Measurements from ENCODE around the gene POLR1A. TPM values are rescaled to one million over a fixed set of nuclear protein-coding genes. Genes with fewer than 3 reads are reported as not detected.

The POLR1A gene
- total and polyA plus RNA-seq, 2 donors (not counting 1 experiment from before 2014, with no cell fraction given), result 3.4 to 36.8 TPM

DNA sequence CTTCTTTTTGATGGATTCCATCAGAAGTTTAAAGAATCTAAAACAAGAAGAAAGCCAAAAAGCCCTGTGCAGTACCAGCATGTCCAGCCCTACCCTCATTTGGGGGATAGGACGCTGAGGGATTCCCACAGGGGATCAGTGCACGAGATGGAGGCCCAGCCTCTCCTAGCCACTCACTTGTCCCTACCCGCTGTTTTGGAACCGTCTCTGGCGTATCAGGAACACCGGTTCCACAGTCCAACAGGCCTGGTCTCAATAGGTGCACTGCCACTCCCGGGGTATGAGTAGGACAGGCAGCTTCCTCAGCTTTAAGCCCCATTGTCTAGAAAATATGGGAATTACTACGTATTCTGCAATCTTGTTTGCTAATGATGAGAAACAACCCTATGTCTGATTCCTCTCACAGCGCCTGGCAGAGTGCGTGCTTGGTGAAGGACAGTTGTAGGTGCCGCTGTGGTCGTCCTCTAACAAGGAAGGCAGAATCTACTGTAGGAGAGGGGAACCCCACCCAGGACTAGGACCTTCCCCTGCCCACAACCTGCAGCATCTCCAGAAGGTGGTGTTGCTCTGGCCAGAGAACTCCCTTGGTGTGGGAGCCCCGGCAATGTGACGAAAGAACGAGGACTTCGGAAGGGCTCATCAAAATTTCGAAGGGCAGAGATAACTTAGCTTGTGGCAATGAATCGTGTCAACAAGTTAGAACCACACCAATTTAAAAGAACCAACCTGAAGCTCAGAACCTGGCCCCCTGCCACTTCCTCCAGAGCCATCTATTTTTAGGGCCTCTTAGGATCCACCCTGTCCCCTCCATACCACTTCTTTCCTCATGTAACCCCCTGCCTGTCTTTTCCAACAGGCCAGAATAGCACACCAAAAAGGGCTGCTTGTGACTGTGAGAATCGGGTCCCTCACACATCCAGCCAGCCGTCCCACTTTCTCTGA, 71.7 kb downstream of the POLR1A start:
- no peaks in the 10 kb centered on the region for H3K9me3 ChIP-seq (ENCODE audit: control extremely low read depth in 1 of 3, control insufficient read depth in 2 of 3, insufficient read depth in 1 of 3, low read length in 2 of 3)
- H2AFZ ChIP-seq (ENCODE audit: insufficient read depth, low read depth, low read length, poor library complexity, severe bottlenecking), result no peak overlapping the region
- Mint-ChIP-seq H3K27ac (peak overlapping the region; percentile 100), H3K9me3 (ENCODE audit: insufficient read depth) (no peaks in the 10 kb centered on the region), H3K4me3 (no peak overlapping the region), H3K4me1 (peaks cover 48% of the 10 kb centered on the region), H3K27me3 (no peaks in the 10 kb centered on the region)
- no peak overlapping the region for H3K9ac ChIP-seq (ENCODE audit: low read length)
- no peaks in the 10 kb centered on the region for H4K20me1 ChIP-seq (ENCODE audit: control insufficient read depth, insufficient read depth, low read length, poor library complexity, severe bottlenecking)
- H3K4me2 ChIP-seq (replicated peaks; ENCODE audit: low read depth, low read length, poor library complexity, severe bottlenecking), result no peak overlapping the region
- peaks cover 17% of the 10 kb centered on the region for H3K79me2 ChIP-seq (ENCODE audit: control insufficient read depth, insufficient read depth, low read length)
- H3K27me3 ChIP-seq (replicated peaks in 1 of 4; ENCODE audit: control extremely low read depth in 1 of 4, control insufficient read depth in 3 of 4, insufficient read depth in 4 of 4, low read length in 3 of 4), result no peaks in the 10 kb centered on the region
- intact Hi-C loops (cut with micrococcal nuclease), result loop anchor here (10.0 kb wide), 1 partner anchor 59 kb away; no protein-coding TSS in a partner anchor
- peaks cover 0 to 48% of the 10 kb centered on the region in 2 experiments for H3K36me3 ChIP-seq (replicated peaks in 1 of 2; ENCODE audit: control extremely low read depth in 1 of 2, control insufficient read depth in 1 of 2, extremely low read depth in 1 of 2, insufficient read depth in 2 of 2, low read length in 1 of 2)
- peaks cover 51 to 54% of the 10 kb centered on the region in 2 donors for H3K4me1 ChIP-seq (ENCODE audit: control insufficient read depth in 2 of 2, insufficient read depth in 2 of 2, low read length in 2 of 2)
- TF ChIP-seq, protein P1, sequence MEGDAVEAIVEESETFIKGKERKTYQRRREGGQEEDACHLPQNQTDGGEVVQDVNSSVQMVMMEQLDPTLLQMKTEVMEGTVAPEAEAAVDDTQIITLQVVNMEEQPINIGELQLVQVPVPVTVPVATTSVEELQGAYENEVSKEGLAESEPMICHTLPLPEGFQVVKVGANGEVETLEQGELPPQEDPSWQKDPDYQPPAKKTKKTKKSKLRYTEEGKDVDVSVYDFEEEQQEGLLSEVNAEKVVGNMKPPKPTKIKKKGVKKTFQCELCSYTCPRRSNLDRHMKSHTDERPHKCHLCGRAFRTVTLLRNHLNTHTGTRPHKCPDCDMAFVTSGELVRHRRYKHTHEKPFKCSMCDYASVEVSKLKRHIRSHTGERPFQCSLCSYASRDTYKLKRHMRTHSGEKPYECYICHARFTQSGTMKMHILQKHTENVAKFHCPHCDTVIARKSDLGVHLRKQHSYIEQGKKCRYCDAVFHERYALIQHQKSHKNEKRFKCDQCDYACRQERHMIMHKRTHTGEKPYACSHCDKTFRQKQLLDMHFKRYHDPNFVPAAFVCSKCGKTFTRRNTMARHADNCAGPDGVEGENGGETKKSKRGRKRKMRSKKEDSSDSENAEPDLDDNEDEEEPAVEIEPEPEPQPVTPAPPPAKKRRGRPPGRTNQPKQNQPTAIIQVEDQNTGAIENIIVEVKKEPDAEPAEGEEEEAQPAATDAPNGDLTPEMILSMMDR (IDR thresholded peaks at IDR 0.05), result no peak
- TF ChIP-seq EZH2 (IDR thresholded peaks at IDR 0.05; ENCODE audit: borderline replicate concordance, insufficient read depth, low read depth, low read length, poor library complexity, severe bottlenecking), result no peak
- ATAC-seq (ENCODE audit: low read depth), result no peak
- CTCF ChIA-PET, result interaction anchor here (2.5 to 9.6 kb wide), 5 partner anchors 37 to 206 kb away, joined by 8 to 171 read pairs (median 108); partner anchors contain the start of gene ST3GAL5
- WGBS (ENCODE audit: insufficient coverage), result 95% methylated on average over 12 of the region's 20 CpGs
- H3K4me3 ChIP-seq (ENCODE audit: control extremely low read depth in 1 of 5, extremely low read depth in 1 of 5, insufficient read depth in 1 of 5, low read depth in 2 of 5, low read length in 4 of 5), result no peak overlapping the region
- peak overlapping the region; percentile 98 to 99 for H3K27ac ChIP-seq (ENCODE audit: low read length in 2 of 2)
- DNase-seq, result no peak
- POLR2A ChIA-PET, result interaction anchor here (3.9 kb wide), 1 partner anchor 40 kb away, joined by 17 read pairs; no protein-coding TSS in a partner anchor
